Body of pancreas (tissue), 4 donors: ENCODE data around the gene TMEM79.

Source experiments
- CTCF ChIP-seq, 7 experiments: fragments of 450-650 bp in 4 of 7; fragments of 200-600 bp in 3 of 7; sonication (generic) in 3 of 7; IDR thresholded peaks; one replicate each; pipeline ENCODE4 v1.5.1; 2016 to 2019; ENCODE audit warnings: antibody characterized with exemption in 7 of 7
- POLR2A ChIP-seq, 3 donors: fragments of 450-650 bp; IDR thresholded peaks; one replicate each; pipeline ENCODE4 v1.6.1; 2016; ENCODE audit warnings: antibody characterized with exemption in 3 of 3, mild to moderate bottlenecking in 2 of 3

- TF ChIP-seq CTCF (IDR thresholded peaks at IDR 0.05) (no peak), POLR2A (IDR thresholded peaks at IDR 0.05) (no peak)
Observed at GRCh38 chr1:156242738-156243137, 41.4 kb upstream of the TMEM79 start.
